ENCODE results near the gene SHISA6.

The SHISA6 gene

DNA sequence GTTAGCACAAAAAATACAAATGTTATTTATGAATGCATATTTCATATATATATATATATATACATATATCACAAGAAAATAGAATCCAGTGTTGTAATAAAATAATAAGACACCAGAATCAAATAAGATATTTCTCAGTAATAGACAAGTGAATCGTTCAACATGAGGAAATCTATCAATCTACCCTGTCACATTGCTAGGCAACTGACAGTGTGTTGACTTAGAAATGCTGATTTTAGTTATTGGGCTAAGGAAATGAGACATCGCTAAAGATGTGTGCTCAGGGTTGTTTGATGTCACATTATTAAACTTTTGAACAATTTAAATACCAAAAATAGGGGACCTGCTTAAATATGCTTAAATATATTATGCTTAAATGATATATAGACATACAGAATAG lies 307.4 kb downstream of the SHISA6 start:
- no peak for DNase-seq

DNA sequence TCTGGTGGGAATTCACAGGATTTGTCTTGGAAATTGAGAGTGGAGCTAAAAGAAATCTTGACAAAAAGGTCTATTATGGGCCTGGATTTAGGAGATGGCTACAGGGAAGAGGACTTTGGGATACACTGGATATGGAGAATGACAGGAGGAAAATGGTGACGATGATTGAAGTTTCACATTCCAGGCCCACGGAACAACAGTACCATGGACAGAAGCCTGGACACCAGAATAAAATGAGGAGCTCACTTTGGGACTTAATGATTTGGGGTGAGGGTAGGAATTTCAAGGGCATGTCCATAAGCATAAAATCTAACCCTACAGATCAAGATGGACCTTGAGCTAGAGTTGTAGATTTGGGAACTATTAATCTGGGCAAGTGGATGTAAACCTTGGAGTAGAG lies 309.4 kb downstream of the SHISA6 start:
- no peak for DNase-seq

DNA sequence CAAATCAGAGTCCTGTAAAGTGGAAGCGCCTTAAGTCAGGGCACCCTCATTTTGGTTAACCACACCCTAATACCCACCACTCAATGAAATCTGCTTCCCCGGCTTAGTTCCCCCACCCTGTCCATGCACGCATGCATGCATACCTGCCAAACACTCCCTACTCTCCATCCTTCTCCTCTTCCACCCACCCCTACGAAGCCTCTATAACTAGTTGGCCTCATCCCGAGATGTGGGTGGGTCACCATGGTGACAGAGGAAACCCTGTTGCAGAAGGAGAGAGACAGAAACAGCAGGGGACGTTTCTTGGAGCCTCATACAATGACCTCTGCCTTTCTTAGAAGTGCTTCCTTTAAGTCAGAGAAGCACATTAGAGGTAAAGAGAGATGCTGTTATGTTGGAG lies 310.4 kb downstream of the SHISA6 start:
- no peak for DNase-seq

- DNase-seq = no peak
Measured at GRCh38 chr17:11553135-11553534, 312.1 kb downstream of the SHISA6 start.

DNA sequence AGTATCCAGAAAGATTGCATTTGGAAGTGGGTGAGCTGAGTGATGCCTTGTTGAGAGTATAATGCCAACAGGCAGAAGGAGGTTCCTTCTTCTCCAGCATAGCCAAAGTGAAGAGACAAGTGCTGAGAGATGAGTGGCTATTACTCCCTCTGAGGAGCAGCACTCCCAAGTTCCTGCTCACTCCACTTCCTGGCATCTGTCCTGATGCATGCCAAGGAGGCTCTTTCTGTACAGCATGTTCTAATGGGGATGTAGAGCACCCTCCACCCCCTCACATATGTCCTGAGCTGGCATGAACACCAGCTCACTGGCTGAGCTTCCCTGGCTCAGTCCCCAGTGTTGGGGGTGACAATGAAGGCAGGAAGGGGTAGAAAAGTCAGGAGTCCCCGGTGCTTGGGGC lies 313.0 kb downstream of the SHISA6 start:
- DNase-seq = no peak

DNA sequence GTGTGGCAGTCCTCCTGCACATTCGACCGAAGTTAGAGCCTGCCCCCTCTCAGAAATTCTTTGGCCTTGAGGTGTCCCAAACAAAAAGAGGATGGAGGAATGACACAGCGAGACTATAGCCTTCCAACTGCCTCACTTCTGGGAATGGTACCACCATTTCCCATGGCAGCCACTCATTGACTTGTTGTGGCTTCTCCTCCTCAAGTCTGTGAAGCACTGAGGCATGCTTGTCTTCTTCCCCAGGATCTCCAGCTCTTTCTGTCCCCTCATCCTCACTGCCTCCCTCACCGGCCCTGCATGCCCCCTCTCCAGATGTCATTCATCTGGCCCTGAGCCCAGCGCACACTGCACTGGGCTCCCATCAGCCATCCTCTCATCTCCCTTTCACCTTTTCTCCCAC lies 313.5 kb downstream of the SHISA6 start:
- DNase-seq = no peak

DNA sequence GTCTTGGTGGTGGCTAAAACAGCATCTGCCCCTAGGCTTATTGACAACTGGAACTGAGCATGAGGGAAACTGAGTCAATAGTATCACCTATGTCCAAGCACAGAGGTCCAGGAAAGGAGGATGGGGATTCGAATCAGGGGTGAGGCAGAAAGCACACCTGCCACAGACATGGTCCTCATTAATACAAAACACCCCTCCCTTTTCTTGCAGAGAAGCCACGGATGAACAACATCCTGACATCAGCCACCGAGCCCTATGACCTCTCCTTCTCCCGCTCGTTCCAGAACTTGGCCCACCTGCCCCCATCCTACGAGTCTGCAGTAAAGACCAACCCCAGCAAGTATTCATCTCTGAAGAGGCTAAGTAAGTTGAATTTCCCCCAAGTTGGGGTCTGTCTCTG lies 314.5 kb downstream of the SHISA6 start:
- DNase-seq = no peak

DNA sequence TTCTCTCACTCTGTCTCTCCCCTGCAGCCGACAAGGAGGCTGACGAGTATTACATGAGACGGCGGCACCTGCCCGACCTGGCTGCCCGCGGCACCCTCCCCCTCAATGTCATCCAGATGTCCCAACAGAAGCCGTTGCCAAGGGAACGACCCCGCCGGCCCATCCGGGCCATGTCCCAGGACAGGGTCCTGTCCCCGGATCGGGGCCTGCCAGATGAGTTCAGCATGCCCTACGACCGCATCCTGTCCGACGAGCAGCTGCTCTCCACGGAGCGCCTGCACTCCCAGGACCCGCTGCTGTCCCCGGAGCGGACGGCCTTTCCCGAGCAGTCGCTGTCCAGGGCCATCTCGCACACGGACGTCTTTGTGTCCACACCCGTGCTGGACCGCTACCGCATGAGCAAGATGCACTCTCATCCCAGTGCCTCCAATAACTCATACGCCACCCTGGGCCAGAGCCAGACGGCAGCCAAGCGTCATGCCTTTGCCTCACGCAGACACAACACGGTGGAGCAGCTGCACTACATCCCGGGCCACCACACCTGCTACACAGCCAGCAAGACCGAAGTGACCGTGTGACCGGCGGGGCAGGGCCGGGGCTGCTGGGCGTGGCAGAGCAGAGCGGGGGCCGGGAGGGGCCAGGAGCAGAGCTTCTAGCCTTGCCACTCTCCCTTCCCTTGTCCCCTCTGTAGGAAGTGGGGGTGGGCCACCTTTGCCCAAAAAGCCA lies 316.9 kb downstream of the SHISA6 start:
- no peak for DNase-seq

DNA sequence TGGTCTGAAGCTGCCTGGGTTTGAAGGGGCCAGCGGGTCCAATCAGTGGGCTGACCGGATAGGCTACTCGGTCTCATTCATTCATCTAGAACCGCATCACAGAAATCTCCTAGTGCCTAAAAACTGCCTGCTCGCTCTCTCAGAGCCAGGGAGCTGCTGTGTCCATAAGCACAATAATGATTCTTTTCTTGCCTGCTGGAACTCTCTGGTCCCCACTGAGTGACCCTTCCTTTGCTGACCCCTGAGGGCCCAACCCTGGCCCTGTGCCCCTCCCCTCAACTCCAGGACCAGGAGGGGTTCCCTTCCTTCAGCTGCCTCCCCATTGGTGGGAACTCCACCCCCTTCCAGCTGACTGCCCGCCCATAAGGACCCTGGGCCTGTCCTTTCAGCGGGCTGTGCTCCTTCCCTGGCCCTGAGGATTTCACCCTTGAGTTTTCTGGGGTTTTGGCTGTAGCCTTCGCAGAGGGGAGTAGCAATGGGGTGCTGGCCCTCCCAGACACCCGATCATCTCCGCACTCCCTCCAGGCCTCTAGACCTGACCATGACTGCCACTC lies 317.7 kb downstream of the SHISA6 start:
- DNase-seq = no peak

GRCh38 chr17:11559601-11560000 lies 318.6 kb downstream of the SHISA6 start:
- no peak for DNase-seq

- DNase-seq = no peak
Measured at GRCh38 chr17:11561281-11561680, 320.3 kb downstream of the SHISA6 start.

GRCh38 chr17:11561702-11562101 lies 320.7 kb downstream of the SHISA6 start:
- no peak for DNase-seq

- DNase-seq = peak; percentile 79
Measured at GRCh38 chr17:11564589-11565380, 323.8 kb downstream of the SHISA6 start.

GRCh38 chr17:11565591-11565990 lies 324.6 kb downstream of the SHISA6 start:
- DNase-seq = no peak

DNA sequence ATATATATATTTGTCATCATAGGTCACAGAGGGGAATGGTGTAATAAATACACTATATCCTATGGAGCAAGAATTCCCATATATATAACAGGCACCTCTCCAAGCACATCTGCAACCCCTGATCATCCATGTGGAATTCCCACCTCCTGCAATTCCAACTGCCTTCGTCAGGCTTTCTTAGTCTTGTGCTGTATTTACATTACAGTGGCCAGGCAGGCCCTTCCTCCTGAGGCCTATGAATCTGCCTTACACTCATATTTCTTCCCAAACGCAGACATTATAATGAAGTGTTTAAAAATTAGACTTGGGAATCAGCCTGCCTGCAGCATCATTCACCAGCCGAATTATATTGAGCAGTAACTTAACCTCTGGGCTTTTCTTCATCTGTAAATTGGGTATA lies 338.0 kb downstream of the SHISA6 start:
- DNase-seq = no peak

GRCh38 chr17:11580677-11581076 lies 339.7 kb downstream of the SHISA6 start:
- DNase-seq = no peak

GRCh38 chr17:11582217-11582616 lies 341.2 kb downstream of the SHISA6 start:
- DNase-seq = no peak

GRCh38 chr17:11583306-11583992 lies 342.4 kb downstream of the SHISA6 start:
- no peak for DNase-seq

DNA sequence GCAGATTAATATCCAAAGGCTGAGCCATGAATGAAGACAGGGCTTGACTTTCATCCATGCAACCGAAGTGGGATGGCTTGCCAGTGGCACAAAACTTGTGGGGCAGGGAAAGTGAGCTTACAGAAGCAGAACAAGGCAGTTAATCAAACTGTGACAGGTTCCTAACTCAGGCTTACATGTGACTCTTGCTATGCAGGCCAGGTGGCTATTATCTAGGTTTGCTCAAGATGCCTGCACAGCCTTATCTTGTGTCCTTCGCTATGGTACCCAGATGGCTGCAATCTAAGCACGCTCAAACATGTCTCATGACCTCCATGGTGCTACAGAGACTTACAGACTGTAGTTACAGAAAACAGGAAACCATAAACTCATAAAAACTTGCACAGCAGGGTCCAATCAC lies 348.7 kb downstream of the SHISA6 start:
- no peak for DNase-seq

DNA sequence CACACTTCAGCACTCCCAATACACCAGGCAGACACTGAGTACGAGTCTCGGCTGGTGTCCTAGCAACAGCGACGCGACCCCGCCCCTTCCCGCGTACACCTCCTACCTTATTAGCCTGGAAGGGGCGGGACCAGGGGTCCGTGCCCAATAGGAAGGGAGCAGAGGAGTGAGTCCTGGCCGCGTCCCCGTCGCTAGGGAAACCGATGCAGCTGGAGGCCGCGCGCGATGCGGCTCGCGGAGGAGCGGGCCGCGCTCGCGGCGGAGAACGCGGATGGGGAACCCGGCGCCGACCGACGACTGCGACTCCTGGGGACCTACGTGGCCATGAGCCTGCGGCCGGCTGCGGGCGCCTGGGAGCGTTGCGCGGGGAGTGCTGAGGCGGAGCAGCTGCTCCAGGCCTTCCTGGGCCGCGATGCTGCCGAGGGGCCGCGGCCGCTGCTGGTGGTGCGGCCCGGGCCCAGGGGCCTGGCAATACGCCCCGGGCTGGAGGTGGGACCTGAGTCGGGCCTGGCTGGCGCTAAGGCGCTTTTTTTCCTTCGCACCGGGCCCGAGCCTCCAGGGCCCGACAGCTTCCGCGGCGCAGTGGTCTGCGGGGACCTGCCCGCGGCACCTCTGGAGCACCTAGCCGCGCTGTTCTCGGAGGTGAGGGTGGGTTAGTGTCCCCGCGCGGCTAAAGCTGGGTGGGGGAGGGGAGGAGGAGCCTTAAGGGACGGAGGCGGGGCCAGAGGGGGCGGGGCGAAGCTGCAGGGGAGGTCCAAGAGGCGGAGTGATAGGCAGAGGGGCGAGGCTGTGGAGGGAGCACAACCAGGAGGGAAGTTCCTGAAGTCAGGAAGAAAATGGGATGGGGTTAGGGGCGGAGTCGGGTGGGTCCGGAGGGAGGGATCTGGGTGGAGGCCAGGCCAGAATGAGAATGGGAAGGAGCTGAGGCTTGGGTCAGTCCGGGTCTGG lies 357.5 kb downstream of the SHISA6 start, which contains the start of gene DNAH9:
Gene DNAH9 (plus strand): TSS at position 197 of the 948 bp plus-strand sequence. CDS start 29 bp downstream, at position 226.
- peak; percentile 99 for DNase-seq

- no peak for DNase-seq
Measured at GRCh38 chr17:11601661-11602060, 360.6 kb downstream of the SHISA6 start.

DNA sequence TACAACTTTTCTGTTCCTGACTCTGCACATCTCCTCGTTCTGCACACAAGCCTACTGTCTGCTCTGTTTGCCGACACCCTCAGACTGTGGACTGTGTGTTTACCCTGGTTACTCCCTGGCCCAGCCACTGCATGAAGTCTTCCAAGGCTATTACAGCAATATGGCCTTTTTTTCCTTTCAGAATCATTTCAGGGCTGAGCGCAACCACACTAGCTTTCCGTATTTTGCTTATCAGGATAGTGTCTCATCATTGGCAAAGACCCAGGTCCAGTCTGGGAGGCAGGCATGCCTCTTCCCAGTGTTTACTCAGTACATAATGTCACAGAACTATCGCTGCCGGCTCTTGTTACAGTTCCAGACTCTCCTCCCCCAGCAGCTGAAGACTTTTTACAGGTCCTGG lies 367.4 kb downstream of the SHISA6 start:
- peak; percentile 37 for DNase-seq

Measured in eye (tissue), 1 donor.